NCI-H2227 (cell line): ENCODE measurements around the gene CBARP.
A peak's percentile ranks its signal among the peaks of the same experiment; 100 is the strongest.

ENCODE experiments used
- DNase-seq: peaks from one replicate; lab custom pipeline; 2025; ENCODE audit not compliant: unreplicated experiment; lab: John Stamatoyannopoulos, UW

Gene CBARP

DNA sequence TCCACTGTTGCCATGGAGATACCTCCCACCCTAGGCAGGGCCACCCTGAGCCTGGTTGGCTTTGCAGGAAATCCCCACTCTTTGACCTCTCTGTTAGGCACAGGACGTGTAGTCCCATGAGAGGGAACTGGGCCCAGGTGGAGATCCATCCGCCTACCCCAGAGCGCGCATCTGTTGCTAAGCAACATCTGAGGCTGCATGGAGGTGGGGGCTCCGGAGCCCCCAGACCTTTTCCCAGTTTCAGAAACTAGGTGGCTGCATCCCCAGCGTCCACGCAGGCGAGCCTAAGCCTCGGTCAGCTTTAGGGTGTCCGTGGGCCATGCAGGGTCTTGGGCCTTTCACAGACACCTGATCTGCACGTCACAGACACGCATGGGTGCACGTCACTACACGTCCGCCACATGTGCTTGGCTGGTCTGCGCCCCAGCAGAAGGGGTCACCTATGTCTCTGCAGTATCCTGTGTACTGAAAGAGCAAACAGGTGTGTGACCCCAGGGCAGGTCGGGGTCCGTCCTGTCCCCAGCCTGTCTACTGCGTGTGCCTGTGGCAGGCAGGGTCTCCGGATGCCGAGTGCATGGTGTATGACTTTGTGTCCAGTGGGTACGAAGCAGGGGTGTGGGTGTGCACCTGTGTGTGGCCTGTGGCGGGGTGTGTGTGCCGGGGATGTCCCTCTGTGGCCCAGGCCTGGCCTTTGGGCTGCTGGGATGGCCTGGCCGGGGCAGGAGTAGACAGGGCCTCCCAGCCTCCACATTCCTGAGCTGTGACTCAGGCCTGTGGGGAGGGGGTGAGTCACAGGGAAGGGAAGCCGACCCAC lies 27.2 kb upstream of the CBARP start:
- peak; percentile 22 for DNase-seq

DNA sequence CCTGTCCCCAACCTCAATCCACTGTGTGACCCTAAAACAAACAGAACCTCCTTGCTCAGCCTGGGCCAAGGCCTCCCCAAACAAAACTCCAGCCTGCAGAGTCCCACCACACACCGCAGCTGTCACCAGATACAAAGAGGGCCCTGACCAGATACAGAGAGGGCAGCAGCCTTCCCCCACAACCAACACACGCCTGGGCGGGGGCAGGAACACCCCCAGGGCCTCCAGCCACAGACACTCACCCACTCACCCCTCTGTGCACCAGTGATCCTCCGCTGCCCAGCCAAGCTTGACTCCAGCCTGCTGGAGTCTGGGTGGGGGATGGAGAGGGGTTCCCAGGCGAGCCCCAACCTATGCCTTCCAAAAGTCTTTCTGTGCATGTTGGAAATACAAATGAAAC lies 25.4 kb upstream of the CBARP start:
- no peak for DNase-seq

DNA sequence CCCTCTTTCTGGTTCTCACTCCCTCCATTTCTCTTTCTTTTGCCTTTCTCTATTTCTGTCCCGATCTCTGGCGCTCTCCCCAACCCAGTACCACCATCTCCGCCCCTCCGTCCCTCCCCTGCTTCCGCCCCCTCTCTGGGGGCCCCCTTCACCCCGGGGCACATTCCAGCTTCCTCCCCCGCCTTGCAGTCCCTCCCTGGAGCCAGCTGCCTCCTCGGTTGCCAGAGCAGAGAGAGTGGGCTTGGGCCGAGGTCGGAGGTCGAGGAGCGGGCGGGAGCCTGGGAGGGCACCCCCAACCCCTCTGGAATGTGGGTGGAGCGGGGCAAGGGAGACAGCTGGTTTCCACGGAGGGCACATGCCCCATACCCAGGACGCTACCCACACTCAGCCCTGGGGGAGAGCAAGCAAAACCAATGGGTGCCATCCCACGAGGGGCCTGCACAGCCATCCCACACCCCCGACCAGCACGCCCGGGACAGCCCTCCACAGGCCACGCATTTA lies 24.9 kb upstream of the CBARP start:
- no peak for DNase-seq

DNA sequence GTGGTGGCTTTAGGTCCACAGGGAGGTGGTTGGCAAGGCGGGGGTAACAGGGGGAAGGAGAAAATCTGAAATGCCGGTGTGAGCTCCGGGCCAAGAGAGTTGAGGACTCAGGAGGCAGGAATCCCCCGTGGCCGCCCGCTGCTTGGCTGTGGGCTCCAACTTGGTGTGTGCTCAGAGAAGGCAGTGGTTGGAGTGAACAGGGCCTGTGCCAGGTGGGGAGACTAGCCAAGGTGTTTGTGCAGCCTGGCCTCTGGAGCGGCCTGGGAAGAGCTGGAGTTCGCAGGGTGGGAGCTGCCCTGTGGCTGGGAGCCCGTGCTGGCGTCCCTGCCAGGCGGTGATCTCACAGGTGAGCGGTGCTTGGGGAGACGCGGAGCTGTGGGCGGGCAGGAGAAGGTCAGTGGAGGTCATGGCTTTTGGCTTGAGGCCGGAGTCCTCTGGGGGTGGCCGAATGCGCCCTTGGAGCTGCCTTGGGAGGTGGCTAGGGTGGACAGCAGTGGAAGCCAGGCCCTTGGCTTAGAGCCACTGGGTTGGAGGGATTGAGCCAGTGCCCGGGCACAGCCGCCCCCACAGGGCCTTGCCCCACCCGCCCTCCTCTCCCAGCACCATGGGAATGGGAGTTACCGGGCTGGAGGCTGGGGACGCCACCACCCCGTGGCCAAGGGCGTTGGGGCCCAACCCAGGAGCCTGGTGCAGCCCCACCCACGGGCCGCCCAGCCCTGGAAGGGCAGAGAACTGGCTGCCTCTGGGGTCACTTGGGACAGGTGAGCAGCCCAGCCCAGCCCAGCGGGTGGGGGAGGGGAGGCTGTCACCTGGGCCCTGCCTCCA lies 24.2 kb upstream of the CBARP start:
- peak; percentile 22 for DNase-seq

DNA sequence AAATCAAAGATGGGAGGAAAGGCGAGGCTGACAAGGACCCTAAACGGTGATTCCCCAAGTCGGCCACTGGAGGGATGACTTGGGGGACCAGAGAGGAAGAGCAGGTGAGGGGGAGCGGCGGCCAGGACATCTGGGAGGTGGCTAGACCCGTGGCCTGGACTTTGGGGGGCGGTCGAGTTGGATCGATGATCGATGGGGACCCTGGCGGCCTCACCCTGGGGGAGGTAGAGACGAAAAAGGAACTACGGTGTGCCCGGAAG lies 23.7 kb upstream of the CBARP start:
- DNase-seq = peak; percentile 39

DNA sequence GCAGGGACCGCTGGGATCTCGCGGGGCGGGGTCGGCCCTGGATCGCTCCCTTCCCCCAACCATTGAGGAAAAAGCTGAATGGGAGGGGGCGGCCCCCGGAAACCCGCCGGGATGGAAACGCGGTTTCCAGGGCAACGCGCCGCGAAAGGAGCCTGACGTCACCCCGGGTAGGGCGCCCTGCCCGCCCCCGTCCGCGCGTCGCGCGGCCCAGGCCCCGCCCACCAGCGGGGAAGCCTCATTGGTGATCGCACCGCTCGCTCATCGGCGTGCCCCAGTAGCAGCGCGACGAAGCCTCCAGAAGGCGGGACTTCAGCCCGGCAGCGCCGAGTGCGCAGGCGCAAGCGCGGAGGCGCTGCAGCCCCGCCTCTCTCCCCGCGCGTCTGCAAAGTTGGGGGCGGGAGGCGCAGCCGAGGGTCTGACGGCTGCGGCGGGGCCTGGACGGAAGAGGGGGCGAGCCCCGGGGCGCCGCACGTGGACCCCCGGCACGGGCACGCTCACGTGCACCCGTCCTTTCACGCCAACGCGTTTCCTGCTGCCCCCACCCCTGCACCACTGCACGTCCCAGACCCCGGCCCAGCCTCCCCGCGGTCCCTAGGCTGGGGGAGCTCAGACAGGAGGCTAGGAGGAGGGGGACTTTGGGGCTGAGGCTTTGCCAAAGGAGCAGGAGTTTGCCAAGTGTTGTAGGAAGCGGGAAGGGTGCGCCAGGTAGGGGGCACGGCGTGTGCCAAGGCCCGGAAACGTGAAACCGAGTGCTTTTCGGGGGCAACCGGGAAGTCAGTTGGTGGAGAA lies 23.1 kb upstream of the CBARP start:
- peak; percentile 98 for DNase-seq

DNA sequence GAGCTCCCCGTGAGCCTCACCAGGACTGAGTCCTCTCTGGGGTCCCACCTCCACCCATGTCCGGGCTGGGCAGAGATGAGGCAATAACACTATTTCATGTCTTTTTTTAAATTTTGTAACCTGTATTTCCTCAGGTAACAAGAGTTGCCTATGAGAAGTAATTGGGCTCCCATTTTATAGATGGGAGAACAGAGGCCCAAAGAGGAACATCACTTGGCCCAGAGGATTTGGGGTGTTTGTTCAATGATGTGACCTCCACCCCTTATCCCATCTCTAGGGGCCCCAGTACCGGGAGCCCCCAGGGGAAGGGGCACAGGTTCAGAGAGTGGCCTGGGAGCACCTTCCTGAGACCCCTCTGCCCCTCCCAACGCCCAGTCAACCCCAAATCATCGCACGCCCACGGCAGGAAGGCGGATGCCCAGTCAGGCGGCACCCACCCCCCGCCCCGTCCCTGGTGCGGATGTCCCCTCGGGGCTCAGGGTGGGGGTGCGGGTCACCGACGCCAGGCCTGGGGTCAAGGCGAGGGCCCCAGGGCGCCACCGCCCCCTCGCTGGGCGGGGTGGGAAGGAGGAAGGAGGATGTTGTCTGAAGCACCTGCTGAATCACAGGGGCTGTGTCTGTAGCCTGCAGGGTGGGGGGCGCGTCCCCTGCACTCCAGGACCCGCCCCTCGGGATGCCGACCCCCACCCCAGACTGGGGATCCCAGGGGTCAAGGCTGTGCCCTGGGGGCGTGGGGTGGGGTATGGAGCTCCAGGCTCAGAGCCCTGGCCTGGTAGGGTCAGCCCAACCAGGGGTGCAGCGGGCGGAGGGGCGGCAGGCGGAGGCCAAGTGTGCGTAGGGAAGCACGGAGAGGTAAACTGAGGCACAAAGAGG lies 22.3 kb upstream of the CBARP start:
- no peak for DNase-seq

DNA sequence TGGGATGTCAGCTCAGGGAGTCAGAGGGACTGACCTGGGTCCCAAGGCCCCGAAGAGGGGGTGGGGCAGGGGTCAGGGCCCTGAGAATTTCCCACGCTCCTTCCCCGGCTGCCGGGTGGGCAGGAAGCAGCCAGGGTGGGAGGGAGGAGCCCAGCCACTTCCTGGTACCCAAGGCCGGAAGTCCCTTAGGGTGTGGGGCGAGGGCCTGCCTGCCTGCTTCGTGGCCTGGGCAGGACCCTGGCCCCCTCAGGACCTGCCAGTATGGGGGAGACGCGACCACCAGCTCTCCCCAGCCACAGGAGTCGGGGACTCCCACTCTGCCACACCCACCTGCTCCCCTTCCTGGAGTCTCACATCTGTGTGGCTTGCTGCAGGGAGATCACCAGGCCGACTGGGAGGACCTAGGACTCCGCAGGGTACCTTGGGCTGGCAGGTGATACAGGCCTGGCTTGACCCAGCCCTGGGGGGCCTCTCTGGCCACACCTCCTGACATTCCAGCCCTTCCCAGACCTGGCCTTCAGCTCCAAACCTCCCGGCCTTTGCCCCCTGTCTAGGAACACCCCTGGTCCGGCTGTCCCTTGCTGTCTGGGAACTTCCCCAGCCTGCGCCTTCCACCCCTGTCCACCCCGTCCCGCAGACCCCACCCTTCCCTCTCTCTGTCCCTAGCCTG lies 21.5 kb upstream of the CBARP start:
- peak; percentile 47 for DNase-seq

DNA sequence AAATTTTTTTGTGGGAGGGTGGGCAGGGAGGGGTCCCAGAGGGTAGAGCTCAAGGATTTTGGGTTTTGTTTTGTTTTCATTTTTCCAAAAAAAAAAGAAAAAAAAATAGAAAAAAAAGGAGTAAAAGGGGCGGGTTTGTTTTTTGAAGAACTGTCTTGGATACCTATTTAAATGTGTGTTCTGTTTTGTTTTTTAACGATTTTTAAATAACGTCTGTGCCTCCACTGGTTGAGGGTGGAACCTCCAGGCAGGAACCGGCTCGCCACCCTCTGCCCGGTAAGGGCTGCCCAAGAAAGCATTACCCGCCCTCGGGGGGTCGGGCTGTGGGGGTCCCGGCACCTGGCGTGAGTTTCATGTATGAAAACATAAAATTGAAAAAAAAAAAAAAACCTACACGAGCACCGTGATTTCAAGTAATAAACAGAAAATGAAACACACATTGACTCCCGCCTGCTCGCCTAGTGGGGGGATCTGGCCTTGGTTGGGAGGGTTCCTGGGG lies 21.0 kb upstream of the CBARP start:
- no peak for DNase-seq

DNA sequence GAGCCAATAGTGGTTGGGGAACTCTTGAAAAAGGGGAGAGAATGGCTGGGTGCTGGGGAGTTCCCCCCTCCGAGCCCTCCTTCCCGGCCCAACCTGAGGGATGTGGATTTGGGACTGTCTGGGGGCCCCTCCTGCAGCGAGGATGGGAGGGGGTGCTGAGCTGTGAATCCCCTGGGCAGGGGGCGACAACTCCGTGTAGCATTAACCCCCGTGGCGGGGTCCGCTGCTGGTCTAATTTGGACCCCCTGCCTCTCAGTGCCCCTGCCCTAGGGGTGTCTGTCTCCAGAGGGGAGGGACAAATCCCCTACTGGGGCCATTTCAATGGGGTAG lies 20.3 kb upstream of the CBARP start:
- DNase-seq = no peak

DNA sequence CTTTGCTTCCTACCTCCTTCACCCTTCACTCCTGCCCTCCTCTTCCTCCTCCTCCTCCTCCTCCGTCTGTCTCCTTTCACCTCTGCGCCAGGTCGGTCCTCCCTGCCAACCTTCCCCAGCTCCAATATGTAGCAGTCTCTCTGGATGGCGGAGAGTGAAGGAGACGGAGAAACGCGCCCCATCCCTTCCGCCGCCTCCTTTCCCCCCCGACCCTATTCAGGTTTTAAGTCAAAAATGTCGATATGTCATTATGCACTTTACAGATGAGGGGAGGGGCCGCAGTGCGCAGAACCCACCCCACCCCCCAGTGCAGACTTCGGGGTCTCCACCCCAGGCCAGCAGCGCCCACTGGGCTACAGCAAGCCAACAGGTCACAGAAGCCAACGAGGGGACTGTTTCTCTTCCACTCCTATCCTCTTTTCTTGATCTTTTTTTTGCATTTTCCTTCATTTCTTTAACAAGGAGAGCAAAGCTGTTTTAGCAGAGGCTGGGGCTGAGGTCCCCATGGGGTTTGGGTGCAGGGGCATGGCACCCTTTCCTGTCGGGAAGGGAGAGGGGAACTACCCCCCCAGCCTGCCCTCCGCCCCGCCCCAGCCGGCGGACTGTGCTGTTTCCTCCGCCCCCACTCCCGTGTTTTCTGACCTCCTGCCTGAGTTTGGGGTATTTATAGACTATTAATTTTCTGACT lies 19.8 kb upstream of the CBARP start:
- DNase-seq = no peak

DNA sequence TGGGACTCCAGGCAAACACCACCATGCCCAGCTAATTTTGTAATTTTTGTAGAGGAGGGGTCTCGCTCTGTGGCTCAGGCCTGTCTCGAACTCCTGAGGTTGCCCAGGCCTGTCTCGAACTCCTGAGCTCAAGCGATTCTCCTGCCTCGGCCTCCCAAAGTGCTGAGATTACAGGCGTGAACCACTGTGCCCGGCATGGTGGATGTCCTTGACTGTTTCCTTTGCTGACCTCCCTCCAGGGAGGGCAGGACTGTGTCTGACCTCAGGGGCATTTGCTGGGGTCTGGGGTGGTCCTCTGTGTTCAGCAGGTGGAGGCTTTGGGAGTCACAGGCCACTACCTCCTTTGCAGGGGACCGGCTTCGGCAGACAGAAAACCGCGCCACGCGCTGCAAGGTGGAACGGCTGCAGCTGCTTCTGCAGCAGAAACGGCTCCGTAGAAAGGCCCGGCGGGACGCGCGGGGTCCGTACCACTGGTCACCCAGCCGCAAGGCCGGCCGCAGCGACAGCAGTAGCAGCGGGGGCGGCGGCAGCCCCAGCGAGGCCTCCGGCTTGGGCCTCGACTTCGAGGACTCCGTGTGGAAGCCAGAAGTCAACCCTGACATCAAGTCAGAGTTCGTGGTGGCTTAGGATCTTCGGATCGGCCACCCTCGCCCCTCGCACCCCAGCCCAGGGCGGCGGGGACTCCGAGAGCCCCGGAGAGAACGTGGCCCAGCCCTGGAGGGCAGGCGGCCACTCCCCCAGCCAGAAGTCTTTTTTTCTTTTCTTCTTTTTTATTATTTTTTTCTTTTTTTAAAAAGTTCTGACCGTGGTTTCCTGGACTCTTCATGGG lies 19.1 kb upstream of the CBARP start:
- no peak for DNase-seq

DNA sequence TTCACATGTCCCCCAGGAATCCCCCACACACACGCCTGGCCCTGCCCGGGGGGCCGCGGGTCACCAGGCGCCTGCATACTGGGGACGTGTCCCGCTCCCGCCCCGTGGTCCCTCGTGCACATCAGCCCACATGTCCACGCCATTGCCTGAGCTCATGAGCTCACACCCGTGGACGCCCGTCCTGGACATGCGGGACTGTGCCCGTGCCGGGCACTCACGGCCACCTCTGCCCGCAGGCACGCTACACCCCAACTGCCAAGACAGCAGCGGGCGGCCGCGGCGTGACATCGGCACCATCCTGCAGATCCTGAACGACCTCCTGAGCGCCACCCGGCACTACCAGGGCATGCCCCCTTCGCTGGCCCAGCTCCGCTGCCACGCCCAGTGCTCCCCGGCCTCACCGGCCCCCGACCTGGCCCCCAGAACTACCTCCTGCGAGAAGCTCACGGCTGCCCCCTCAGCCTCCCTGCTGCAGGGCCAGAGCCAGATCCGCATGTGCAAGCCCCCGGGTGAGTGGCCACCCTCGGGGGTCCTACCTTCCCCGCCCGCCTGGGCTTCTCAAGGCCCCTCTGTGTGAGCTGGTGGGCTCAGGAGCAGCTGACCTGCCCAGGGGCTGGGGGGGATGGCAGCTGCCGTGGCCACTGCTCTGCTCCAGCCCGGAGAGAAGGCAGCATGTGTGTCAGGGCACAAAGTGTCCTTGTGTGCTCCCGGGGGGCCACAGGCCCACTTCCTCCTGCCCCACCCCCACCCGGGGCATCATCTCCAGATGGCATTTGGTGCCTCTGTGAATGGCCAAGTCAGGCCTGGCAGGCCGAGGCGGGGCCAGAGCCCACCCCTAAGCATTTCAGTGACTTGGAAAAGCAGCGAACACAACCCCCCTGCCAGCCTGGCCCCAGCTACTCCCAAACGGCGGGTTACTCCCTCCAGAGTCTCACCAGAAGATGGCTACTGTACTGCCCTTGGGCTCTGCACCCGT lies 17.7 kb upstream of the CBARP start:
- DNase-seq = no peak

DNA sequence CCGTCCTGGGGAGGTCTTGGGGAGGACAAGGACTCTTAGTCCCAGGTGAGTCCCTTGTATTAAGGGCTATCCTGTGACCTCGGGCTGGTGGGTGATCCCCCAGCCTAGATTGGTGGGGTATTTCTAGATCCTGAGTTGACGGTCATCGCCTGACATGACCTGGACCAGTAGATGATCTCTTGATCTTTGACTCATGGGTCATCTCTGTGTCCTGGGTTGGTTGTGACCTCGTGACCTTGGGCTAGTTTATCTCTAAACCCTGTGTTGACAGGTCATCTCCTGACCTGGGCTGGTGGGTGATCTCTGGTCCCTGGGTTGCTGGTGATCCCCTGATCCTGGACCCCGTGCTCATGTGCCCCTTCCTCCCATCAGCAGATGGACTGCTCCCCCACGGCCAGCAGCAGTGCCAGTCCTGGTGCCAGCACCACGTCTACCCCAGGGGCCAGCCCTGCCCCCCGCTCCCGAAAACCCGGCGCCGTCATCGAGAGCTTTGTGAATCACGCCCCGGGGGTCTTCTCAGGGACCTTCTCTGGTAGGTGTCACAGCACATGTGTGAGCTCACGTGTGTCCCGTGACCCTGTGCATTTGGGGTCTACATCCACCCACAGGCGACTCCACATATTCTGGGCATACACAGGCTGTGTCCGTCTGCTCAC lies 16.9 kb upstream of the CBARP start:
- DNase-seq = no peak

DNA sequence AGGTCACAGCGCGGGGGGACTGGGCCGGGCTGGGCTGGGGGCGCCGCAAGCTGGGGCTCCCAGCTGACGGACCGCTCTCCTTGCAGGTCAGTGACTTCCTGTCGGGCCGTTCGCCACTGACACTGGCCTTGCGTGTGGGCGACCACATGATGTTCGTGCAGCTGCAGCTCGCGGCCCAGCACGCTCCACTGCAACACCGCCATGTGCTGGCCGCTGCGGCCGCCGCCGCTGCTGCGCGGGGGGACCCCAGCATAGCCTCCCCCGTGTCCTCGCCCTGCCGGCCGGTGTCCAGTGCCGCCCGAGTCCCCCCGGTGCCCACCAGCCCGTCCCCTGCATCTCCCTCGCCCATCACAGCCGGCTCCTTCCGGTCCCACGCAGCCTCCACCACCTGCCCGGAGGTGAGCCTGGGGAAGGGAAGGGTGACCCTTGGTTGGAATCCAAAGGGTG lies 16.3 kb upstream of the CBARP start:
- DNase-seq = no peak

DNA sequence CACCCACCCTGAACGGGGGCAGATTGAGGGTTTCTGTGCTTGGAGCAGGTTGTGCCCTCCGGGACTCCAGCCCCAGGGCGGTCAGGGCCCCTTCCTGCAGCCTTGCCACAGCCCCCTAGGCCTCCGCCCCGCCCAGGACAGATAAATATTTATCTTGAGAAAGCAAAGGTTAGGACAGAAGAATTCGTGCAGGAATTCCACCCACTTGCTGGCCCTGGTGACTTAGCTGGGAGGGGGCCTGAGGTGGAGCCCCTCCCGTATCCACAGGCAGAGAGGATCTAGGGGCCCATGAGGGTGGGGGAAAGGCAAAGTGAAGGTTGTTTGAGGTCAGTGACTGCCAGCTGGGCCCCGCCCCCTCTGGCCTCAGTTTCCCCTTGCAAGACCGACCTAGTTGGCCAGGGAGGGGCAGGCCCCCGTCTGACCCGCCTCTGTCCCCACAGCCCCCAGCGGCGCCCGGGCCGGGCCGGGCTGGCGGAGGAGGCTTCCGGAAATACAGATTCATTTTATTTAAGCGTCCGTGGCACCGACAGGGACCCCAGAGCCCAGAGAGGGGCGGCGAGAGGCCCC lies 15.8 kb upstream of the CBARP start:
- no peak for DNase-seq
